GM10847 (cell line): ENCODE data around the gene SIRPB1.

Source experiments
- POLR2A ChIP-seq: IDR thresholded peaks from 2 replicates; pipeline ENCODE4 v1.6.1; 2011; ENCODE audit not compliant: insufficient read length; ENCODE audit errors: extremely low read depth

Gene SIRPB1

GRCh38 chr20:1625083-1625690, 5.4 kb upstream of the SIRPB1 start:
- TF ChIP-seq POLR2A: no peak

- no peak for TF ChIP-seq POLR2A
Measured at GRCh38 chr20:1623501-1624205, 3.8 kb upstream of the SIRPB1 start.

GRCh38 chr20:1622450-1622849, 2.6 kb upstream of the SIRPB1 start:
- TF ChIP-seq POLR2A: no peak

GRCh38 chr20:1621316-1621715, 1.5 kb upstream of the SIRPB1 start:
- no peak for TF ChIP-seq POLR2A

- TF ChIP-seq POLR2A: no peak
Measured at GRCh38 chr20:1618954-1619540, 762 bp downstream of the SIRPB1 start.

GRCh38 chr20:1618479-1618878, 1.3 kb downstream of the SIRPB1 start:
- TF ChIP-seq POLR2A: no peak

GRCh38 chr20:1616858-1617434, 2.9 kb downstream of the SIRPB1 start:
- no peak for TF ChIP-seq POLR2A

GRCh38 chr20:1600736-1601135, 19.1 kb downstream of the SIRPB1 start:
- TF ChIP-seq POLR2A: no peak

- TF ChIP-seq POLR2A: no peak
Measured at GRCh38 chr20:1595333-1595732, 24.5 kb downstream of the SIRPB1 start.

- no peak for TF ChIP-seq POLR2A
Measured at GRCh38 chr20:1588533-1589460, 31.0 kb downstream of the SIRPB1 start.

- no peak for TF ChIP-seq POLR2A
Measured at GRCh38 chr20:1587781-1588532, 31.9 kb downstream of the SIRPB1 start.

GRCh38 chr20:1579488-1579887, 40.3 kb downstream of the SIRPB1 start:
- TF ChIP-seq POLR2A: no peak

GRCh38 chr20:1577906-1578305, 41.9 kb downstream of the SIRPB1 start:
- TF ChIP-seq POLR2A: no peak

- TF ChIP-seq POLR2A: no peak
Measured at GRCh38 chr20:1576641-1577040, 43.2 kb downstream of the SIRPB1 start.
